Measurements from ENCODE around the gene MED27.

DNA sequence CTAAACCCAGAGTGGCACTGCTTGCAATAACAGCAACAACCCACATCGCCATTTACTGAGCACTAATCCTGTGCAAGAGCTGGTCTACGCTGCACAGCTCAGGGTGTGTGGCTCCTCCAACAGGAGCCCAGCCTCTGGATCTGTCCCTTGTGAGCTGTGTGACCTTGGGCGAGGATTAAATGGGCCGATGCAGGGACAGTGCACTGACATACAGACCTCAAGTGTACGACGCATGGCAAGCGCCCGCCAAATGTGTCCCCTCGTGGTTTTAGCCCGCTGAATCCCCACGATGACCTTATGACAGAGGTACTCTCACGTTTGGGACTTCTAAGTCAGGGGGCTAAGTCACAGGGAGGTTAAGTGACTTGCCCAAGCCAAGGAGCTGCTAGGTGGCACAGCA is 209.5 kb downstream of the MED27 start:
- TF ChIP-seq, protein P1, sequence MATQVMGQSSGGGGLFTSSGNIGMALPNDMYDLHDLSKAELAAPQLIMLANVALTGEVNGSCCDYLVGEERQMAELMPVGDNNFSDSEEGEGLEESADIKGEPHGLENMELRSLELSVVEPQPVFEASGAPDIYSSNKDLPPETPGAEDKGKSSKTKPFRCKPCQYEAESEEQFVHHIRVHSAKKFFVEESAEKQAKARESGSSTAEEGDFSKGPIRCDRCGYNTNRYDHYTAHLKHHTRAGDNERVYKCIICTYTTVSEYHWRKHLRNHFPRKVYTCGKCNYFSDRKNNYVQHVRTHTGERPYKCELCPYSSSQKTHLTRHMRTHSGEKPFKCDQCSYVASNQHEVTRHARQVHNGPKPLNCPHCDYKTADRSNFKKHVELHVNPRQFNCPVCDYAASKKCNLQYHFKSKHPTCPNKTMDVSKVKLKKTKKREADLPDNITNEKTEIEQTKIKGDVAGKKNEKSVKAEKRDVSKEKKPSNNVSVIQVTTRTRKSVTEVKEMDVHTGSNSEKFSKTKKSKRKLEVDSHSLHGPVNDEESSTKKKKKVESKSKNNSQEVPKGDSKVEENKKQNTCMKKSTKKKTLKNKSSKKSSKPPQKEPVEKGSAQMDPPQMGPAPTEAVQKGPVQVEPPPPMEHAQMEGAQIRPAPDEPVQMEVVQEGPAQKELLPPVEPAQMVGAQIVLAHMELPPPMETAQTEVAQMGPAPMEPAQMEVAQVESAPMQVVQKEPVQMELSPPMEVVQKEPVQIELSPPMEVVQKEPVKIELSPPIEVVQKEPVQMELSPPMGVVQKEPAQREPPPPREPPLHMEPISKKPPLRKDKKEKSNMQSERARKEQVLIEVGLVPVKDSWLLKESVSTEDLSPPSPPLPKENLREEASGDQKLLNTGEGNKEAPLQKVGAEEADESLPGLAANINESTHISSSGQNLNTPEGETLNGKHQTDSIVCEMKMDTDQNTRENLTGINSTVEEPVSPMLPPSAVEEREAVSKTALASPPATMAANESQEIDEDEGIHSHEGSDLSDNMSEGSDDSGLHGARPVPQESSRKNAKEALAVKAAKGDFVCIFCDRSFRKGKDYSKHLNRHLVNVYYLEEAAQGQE (IDR thresholded peaks at IDR 0.05; ENCODE audit: borderline replicate concordance) = no peak
- TF ChIP-seq, protein P1 (CRISPR knock-in tag; IDR thresholded peaks at IDR 0.05; ENCODE audit: low read depth) = no peak
- TF ChIP-seq TBP (optimal IDR thresholded peaks at IDR 0.05; ENCODE audit: low read depth, low read length) = no peak
- no peak for TF ChIP-seq TARDBP (IDR thresholded peaks at IDR 0.05)
- TF ChIP-seq NFRKB (IDR thresholded peaks at IDR 0.05; ENCODE audit: low read depth) = no peak
- TF ChIP-seq, protein P2, sequence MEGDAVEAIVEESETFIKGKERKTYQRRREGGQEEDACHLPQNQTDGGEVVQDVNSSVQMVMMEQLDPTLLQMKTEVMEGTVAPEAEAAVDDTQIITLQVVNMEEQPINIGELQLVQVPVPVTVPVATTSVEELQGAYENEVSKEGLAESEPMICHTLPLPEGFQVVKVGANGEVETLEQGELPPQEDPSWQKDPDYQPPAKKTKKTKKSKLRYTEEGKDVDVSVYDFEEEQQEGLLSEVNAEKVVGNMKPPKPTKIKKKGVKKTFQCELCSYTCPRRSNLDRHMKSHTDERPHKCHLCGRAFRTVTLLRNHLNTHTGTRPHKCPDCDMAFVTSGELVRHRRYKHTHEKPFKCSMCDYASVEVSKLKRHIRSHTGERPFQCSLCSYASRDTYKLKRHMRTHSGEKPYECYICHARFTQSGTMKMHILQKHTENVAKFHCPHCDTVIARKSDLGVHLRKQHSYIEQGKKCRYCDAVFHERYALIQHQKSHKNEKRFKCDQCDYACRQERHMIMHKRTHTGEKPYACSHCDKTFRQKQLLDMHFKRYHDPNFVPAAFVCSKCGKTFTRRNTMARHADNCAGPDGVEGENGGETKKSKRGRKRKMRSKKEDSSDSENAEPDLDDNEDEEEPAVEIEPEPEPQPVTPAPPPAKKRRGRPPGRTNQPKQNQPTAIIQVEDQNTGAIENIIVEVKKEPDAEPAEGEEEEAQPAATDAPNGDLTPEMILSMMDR (IDR thresholded peaks at IDR 0.05 in 2 of 3, conservative IDR thresholded peaks at IDR 0.05 in 1 of 3; ENCODE audit: insufficient read depth in 2 of 3, low read depth in 1 of 3, low read length in 3 of 3) = no peak
- TF ChIP-seq CBX3 (IDR thresholded peaks at IDR 0.05; ENCODE audit: borderline replicate concordance in 1 of 2, low read length in 2 of 2) = no peak
- TF ChIP-seq TEAD2 (tag; IDR thresholded peaks at IDR 0.05) = no peak
- TF ChIP-seq POLR2AphosphoS5 (IDR thresholded peaks at IDR 0.05; ENCODE audit: control insufficient read depth, insufficient read depth, low read depth, low read length) = no peak

Measured in K562 (cell line).